NCI-H2107 (cell line): ENCODE measurements around the gene GTF2IRD1.
"Not testable (repeated sequence)": the region's sequence is repeated elsewhere in the genome, so short reads cannot be mapped to it uniquely, and the experiment has no call there.

Source experiments
- DNase-seq: peaks from one replicate; lab custom pipeline; 2025; lab: John Stamatoyannopoulos, UW

The GTF2IRD1 gene

GRCh38 chr7:74563639-74564038 is 109.9 kb downstream of the GTF2IRD1 start:
- not testable (repeated sequence) for DNase-seq

- no peak for DNase-seq
Measured at GRCh38 chr7:74567318-74567668, 113.6 kb downstream of the GTF2IRD1 start.

GRCh38 chr7:74568658-74569057 is 115.0 kb downstream of the GTF2IRD1 start:
- DNase-seq, result no peak

- no peak for DNase-seq
Measured at GRCh38 chr7:74569501-74570075, 115.9 kb downstream of the GTF2IRD1 start.

- DNase-seq, result no peak
Measured at GRCh38 chr7:74570533-74571156, 116.9 kb downstream of the GTF2IRD1 start.

GRCh38 chr7:74572301-74572979 is 118.7 kb downstream of the GTF2IRD1 start:
- no peak for DNase-seq

GRCh38 chr7:74573512-74573911 is 119.8 kb downstream of the GTF2IRD1 start:
- DNase-seq, result no peak

GRCh38 chr7:74575083-74575784 is 121.5 kb downstream of the GTF2IRD1 start:
- DNase-seq, result no peak

GRCh38 chr7:74575811-74576210 is 122.1 kb downstream of the GTF2IRD1 start:
- DNase-seq, result no peak

GRCh38 chr7:74579800-74580685 is 126.3 kb downstream of the GTF2IRD1 start:
- no peak for DNase-seq

GRCh38 chr7:74581916-74582440 is 128.3 kb downstream of the GTF2IRD1 start:
- no peak for DNase-seq

GRCh38 chr7:74582447-74583039 is 128.8 kb downstream of the GTF2IRD1 start:
- DNase-seq, result no peak

GRCh38 chr7:74583630-74584029 is 129.9 kb downstream of the GTF2IRD1 start:
- DNase-seq, result no peak

GRCh38 chr7:74584160-74584954 is 130.7 kb downstream of the GTF2IRD1 start:
- no peak for DNase-seq

GRCh38 chr7:74585844-74586243 is 132.1 kb downstream of the GTF2IRD1 start:
- DNase-seq, result no peak

GRCh38 chr7:74586258-74587175 is 132.8 kb downstream of the GTF2IRD1 start:
- no peak for DNase-seq

GRCh38 chr7:74587435-74588126 is 133.9 kb downstream of the GTF2IRD1 start:
- DNase-seq, result no peak

- DNase-seq, result no peak
Measured at GRCh38 chr7:74590813-74591212, 137.1 kb downstream of the GTF2IRD1 start.

GRCh38 chr7:74598558-74598957 is 144.9 kb downstream of the GTF2IRD1 start:
- no peak for DNase-seq
